ENCODE results near the gene TLE4. TPM values are rescaled to one million over a fixed set of nuclear protein-coding genes. Genes with fewer than 3 reads are reported as not detected.

TLE4 gene
- total and polyA plus RNA-seq, 10 of the 15 experiments (the other 5 are each of a cell fraction or from before 2014, with no cell fraction given): 5.3 to 53.3 (median 23.3) TPM

DNA sequence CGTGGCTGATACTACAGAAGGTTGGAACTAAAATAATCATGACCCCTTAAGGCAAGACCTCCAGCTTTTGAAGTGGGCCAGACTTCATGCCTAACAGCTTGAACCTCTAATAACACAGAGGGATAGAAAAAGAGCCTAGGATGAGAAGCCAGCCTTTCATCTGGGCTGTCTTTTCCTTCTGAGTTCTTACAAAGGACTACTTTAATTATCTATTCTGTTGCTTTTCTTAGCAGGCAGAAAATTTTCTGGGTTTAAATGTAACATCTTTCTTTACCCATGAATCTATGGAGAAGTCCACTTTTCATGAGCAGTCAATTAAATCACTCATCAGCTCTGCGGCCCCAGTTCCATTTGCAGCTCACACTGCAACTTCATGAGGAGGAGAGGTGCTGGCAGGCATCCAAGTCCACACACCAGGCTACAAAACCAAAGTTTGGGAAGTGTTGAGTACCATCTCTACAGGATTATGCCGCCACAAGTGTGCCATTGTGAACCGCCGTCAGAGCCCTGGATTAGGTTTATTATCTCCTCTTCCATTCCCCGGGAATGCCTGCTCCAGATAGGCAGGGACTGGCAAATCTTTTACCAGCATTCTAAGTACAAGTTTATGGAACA, 192.0 kb downstream of the TLE4 start (continued):
- TF ChIP-seq, protein P1, sequence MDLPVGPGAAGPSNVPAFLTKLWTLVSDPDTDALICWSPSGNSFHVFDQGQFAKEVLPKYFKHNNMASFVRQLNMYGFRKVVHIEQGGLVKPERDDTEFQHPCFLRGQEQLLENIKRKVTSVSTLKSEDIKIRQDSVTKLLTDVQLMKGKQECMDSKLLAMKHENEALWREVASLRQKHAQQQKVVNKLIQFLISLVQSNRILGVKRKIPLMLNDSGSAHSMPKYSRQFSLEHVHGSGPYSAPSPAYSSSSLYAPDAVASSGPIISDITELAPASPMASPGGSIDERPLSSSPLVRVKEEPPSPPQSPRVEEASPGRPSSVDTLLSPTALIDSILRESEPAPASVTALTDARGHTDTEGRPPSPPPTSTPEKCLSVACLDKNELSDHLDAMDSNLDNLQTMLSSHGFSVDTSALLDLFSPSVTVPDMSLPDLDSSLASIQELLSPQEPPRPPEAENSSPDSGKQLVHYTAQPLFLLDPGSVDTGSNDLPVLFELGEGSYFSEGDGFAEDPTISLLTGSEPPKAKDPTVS (IDR thresholded peaks at IDR 0.05; ENCODE audit: low read depth, low read length): no peak
- TF ChIP-seq, protein P2, sequence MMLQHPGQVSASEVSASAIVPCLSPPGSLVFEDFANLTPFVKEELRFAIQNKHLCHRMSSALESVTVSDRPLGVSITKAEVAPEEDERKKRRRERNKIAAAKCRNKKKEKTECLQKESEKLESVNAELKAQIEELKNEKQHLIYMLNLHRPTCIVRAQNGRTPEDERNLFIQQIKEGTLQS (IDR thresholded peaks at IDR 0.05; ENCODE audit: borderline replicate concordance, extremely low read depth, low read depth, low read length): no peak
- TF ChIP-seq HDGF (IDR thresholded peaks at IDR 0.05) (no peak), SIX5 (IDR thresholded peaks at IDR 0.05; ENCODE audit: low read depth, low read length, severe bottlenecking) (no peak), TCF12 (IDR thresholded peaks at IDR 0.05; ENCODE audit: low read depth, low read length) (no peak), PAX5 (IDR thresholded peaks at IDR 0.05; ENCODE audit: borderline replicate concordance, low read depth, low read length) (no peak), MEF2A (IDR thresholded peaks at IDR 0.05; ENCODE audit: insufficient read depth, low read depth, low read length) (no peak), IRF4 (IDR thresholded peaks at IDR 0.05; ENCODE audit: low read depth, low read length) (no peak)
- TF ChIP-seq, protein P3, sequence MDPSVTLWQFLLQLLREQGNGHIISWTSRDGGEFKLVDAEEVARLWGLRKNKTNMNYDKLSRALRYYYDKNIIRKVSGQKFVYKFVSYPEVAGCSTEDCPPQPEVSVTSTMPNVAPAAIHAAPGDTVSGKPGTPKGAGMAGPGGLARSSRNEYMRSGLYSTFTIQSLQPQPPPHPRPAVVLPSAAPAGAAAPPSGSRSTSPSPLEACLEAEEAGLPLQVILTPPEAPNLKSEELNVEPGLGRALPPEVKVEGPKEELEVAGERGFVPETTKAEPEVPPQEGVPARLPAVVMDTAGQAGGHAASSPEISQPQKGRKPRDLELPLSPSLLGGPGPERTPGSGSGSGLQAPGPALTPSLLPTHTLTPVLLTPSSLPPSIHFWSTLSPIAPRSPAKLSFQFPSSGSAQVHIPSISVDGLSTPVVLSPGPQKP (IDR thresholded peaks at IDR 0.05; ENCODE audit: low read depth, low read length): no peak

DNA sequence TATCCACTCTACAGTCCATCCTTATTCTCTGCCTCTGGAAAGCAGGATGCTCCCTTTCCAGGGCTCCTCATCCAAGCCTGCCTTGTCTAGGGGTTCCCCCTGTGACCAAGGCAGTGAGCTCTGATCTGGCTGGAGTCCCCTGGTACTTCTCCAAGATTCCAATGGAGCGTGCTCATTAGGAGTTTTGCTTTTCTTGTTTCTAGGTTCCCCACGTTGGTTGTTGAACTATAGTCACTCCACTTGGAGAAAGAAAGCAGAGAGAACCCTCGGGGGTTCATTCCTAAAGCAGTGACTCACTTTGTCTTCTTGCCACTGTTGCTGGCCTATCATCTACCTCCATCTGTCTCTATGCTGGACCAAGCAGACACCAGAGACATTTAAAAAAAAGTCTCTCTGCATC, 192.6 kb downstream of the TLE4 start:
- no peak for ATAC-seq
- H4K20me1 ChIP-seq (ENCODE audit: control insufficient read depth, insufficient read depth): no peaks in the 10 kb centered on the region
- in situ Hi-C loops (cut with MboI): no loop called here
- ChIA-PET CTCF (interaction anchor here (1.0 kb wide), 1 partner anchor 8 kb away, joined by 3 read pairs; no protein-coding TSS in a partner anchor), POLR2A (no interaction called here), SMC1A (ENCODE audit: uncharacterized antibody, unreplicated experiment) (interaction anchor here (1.2 kb wide), 1 partner anchor 16 kb away, joined by 3 read pairs; no protein-coding TSS in a partner anchor), RAD21 (ENCODE audit: unreplicated experiment) (no interaction called here)
- H3K9me3 ChIP-seq (replicated peaks; ENCODE audit: control insufficient read depth, insufficient read depth, low read length): no peaks in the 10 kb centered on the region
- H3K4me1 ChIP-seq (ENCODE audit: control insufficient read depth, insufficient read depth, low read length): no peaks in the 10 kb centered on the region
- no peak for FAIRE-seq
- DNase-seq (ENCODE audit: low read depth, low spot score): no peak
- H3K4me2 ChIP-seq (ENCODE audit: control insufficient read depth, insufficient read depth): no peak overlapping the region
- H3K79me2 ChIP-seq (ENCODE audit: control insufficient read depth, insufficient read depth, low read length): no peaks in the 10 kb centered on the region
- H2AFZ ChIP-seq (ENCODE audit: control insufficient read depth, low read depth, low read length): no peak overlapping the region
- no peak overlapping the region for H3K9ac ChIP-seq (ENCODE audit: control insufficient read depth, insufficient read depth, low read length)
- intact Hi-C loops (cut with micrococcal nuclease; ENCODE audit: unreplicated experiment): no loop called here
- no peak overlapping the region for H3K27ac ChIP-seq (ENCODE audit: control insufficient read depth, insufficient read depth)
- H3K36me3 ChIP-seq (ENCODE audit: control insufficient read depth in 2 of 2, insufficient read depth in 2 of 2, low read length in 1 of 2): no peaks in the 10 kb centered on the region
- H3K4me3 ChIP-seq: no peak overlapping the region
- no peak for TF ChIP-seq NFXL1 (IDR thresholded peaks at IDR 0.05; ENCODE audit: borderline replicate concordance)
- TF ChIP-seq CBX5 (IDR thresholded peaks at IDR 0.05; ENCODE audit: low read depth): no peak
- TF ChIP-seq PML (IDR thresholded peaks at IDR 0.05; ENCODE audit: low read length): no peak
- TF ChIP-seq RAD51 (IDR thresholded peaks at IDR 0.05): no peak
- no peak for TF ChIP-seq KAT2A (conservative IDR thresholded peaks at IDR 0.05; ENCODE audit: control insufficient read depth, low read depth, low read length)
- no peak for TF ChIP-seq RELA (IDR thresholded peaks at IDR 0.05; ENCODE audit: borderline replicate concordance, partially characterized antibody)
- WGBS (ENCODE audit: insufficient coverage, insufficient replicate concordance, low lambda C conversion rate, missing lambda C conversion rate): 36% methylated on average over 3 of the region's 3 CpGs
- H3K27me3 ChIP-seq (replicated peaks in 1 of 2; ENCODE audit: control insufficient read depth in 2 of 2, insufficient read depth in 2 of 2, low read length in 1 of 2): no peaks in the 10 kb centered on the region; a peak in 1 of 4 replicates
- no TSS peak for BruUV-seq (replicated peaks)
